Motor neuron (in vitro differentiated cells): ENCODE results near the gene LOXL1. TPM values are rescaled to one million over a fixed set of nuclear protein-coding genes. Genes with fewer than 3 reads are reported as not detected.

Experiments
- ATAC-seq, 8 experiments: fragments of 200-7000 bp; cut with Tn5 transposase; replicated peaks in 6 of 8; 2 replicates each; pipeline ENCODE4 v1.8.0; 2021; ENCODE audit warnings: mild to moderate bottlenecking in 8 of 8, moderate library complexity in 8 of 8
- H3K27ac ChIP-seq, 2 donors: fragments of 250-450 bp; sonication (Bioruptor Pico); 2 replicates each; pipeline ENCODE4 v1.9.0; 2021; ENCODE audit warnings: antibody characterized with exemption in 2 of 2, mild to moderate bottlenecking in 2 of 2, moderate library complexity in 1 of 2
- H3K4me1 ChIP-seq, 2 donors: fragments of 250-450 bp; sonication (Bioruptor Pico); replicated peaks in 1 of 2; 2 replicates each; pipeline ENCODE4 v1.6.1; 2021; ENCODE audit warnings: antibody characterized with exemption in 2 of 2, mild to moderate bottlenecking in 2 of 2, moderate library complexity in 1 of 2
- H3K4me3 ChIP-seq, 5 donors: fragments of 250-450 bp; sonication (Bioruptor Pico); 2 replicates each; pipeline ENCODE4 v1.9.0; 2021; ENCODE audit warnings: antibody characterized with exemption in 5 of 5, mild to moderate bottlenecking in 5 of 5, moderate library complexity in 4 of 5
- WGBS, 10 experiments: fragments of 450-650 bp; shearing (Covaris generic); methylation state at CpG; one replicate each; pipeline ENCODE4 v1.0.0; 2022; 5-methylcytosine and 5-hydroxymethylcytosine counted together
- in situ Hi-C, 9 experiments: fragments of 400-800 bp; cut with MboI; loops; one replicate each; pipeline ENCODE4 v1.15.0; 2021; ENCODE audit warnings: low sequenced_read_pairs in 9 of 9, low pct_unique_long_range_greater_than_20kb in 2 of 9; ENCODE audit not compliant: unreplicated experiment in 9 of 9
- total RNA-seq, 8 experiments: library from RNA; unstranded; fragments of 300-600 nt; gene quantifications; 2 replicates each; pipeline versions ENCODE4 v1.2.3 to v1.2.4, GENCODE V29; 2022

LOXL1 gene
- total RNA-seq, 8 experiments from 2014 or later: 4.9 to 35.4 (median 15.0) TPM

- WGBS, 10 experiments: 35 to 100% (median 73%) methylated on average over 1 to 9 of the region's 9 CpGs; no CpG with 5 or more reads in 1 of the 10 experiments
- Histone ChIP-seq H3K4me3 (no peak overlapping the region), H3K4me1 (peaks cover 14 to 16% of the 10 kb centered on the region in 2 donors), H3K27ac (no peak overlapping the region)
- in situ Hi-C loops: loop anchor here in 1 of 9 experiments (25.0 kb wide), 1 partner anchor 192 kb away; no protein-coding TSS in a partner anchor
- ATAC-seq: no peak
Measured at GRCh38 chr15:73904026-73904815, 22.0 kb upstream of the LOXL1 start.

- in situ Hi-C loops: loop anchor here in 1 of 9 experiments (25.0 kb wide), 1 partner anchor 193 kb away; no protein-coding TSS in a partner anchor
- Histone ChIP-seq H3K27ac (no peak overlapping the region), H3K4me1 (peaks cover 5 to 10% of the 10 kb centered on the region in 2 donors), H3K4me3 (no peak overlapping the region)
- no peak for ATAC-seq
- WGBS, 10 experiments: 70 to 100% (median 92%) methylated on average over 1 to 3 of the region's 3 CpGs; no CpG with 5 or more reads in 2 of the 10 experiments
Measured at GRCh38 chr15:73905225-73905827, 20.9 kb upstream of the LOXL1 start.

GRCh38 chr15:73906346-73907034 lies 19.8 kb upstream of the LOXL1 start:
- H3K4me3 ChIP-seq: no peak overlapping the region
- in situ Hi-C loops: loop anchor here in 1 of 9 experiments (25.0 kb wide), 1 partner anchor 194 kb away; no protein-coding TSS in a partner anchor
- H3K4me1 ChIP-seq: peaks cover 5 to 10% of the 10 kb centered on the region in 2 donors
- H3K27ac ChIP-seq: no peak overlapping the region
- 25 to 100% (median 60%) methylated on average over 1 to 4 of the region's 4 CpGs; no CpG with 5 or more reads in 3 of the 10 experiments for WGBS, 10 experiments
- ATAC-seq: no peak

GRCh38 chr15:73907035-73907408 lies 19.2 kb upstream of the LOXL1 start:
- no peak for ATAC-seq
- Histone ChIP-seq H3K4me3 (no peak overlapping the region), H3K4me1 (peaks cover 5 to 10% of the 10 kb centered on the region in 2 donors), H3K27ac (no peak overlapping the region)
- 50 to 100% (median 89%) methylated on average over 1 to 2 of the region's 2 CpGs; no CpG with 5 or more reads in 2 of the 10 experiments for WGBS, 10 experiments
- in situ Hi-C loops: loop anchor here in 1 of 9 experiments (25.0 kb wide), 1 partner anchor 195 kb away; no protein-coding TSS in a partner anchor

DNA sequence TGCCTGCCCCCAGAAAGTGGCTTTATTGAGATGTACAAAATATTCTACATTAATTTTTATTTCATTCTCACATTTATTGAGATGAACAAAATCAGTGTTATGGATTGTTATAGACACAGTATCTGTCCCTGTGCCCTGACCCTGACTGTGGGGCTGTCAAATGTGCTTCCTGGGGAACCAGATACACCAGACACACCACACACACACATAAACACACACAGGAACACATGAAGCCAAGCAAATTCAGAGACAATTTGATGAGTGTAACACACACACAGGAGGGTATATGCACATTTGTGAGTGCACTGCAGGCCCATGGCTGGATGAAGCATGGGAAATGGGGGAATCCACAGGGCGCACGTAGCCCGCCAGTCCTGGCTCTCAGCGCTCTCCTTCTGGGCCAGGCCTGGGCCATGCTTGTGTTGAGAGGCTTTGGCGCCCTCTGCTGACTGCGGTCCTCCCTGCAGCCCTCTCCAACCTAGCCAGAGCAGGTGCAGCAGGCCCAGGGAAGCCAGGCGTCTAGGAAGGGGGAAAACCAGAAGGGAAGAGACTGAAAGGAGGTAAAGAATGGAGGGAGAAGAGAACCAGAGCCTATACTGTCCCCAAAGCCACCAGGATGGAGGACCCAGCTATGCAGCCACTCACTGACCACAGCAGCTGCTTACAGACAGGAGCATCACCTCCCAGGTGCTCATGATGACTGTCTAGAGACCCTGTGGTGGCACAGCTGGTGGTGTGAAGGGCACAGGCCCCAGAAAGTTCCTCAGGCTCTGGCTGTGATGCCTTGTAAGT lies 18.0 kb upstream of the LOXL1 start:
- in situ Hi-C loops: loop anchor here in 1 of 9 experiments (25.0 kb wide), 1 partner anchor 196 kb away; no protein-coding TSS in a partner anchor
- Histone ChIP-seq H3K4me3 (no peak overlapping the region), H3K4me1 (peaks cover 0 to 2% of the 10 kb centered on the region in 2 donors), H3K27ac (no peak overlapping the region)
- ATAC-seq: peak; percentile 78 to 100 (median 99)
- 0 to 20% (median 17%) methylated on average over 1 to 4 of the region's 7 CpGs; no CpG with 5 or more reads in 5 of the 10 experiments for WGBS, 10 experiments

- no peak overlapping the region for H3K4me3 ChIP-seq
- peaks cover 0 to 2% of the 10 kb centered on the region in 2 donors for H3K4me1 ChIP-seq
- 67 to 100% (median 86%) methylated on average over 1 to 2 of the region's 2 CpGs; no CpG with 5 or more reads in 5 of the 10 experiments for WGBS, 10 experiments
- in situ Hi-C loops: loop anchor here in 1 of 9 experiments (25.0 kb wide), 1 partner anchor 196 kb away; no protein-coding TSS in a partner anchor
- no peak overlapping the region for H3K27ac ChIP-seq
- ATAC-seq: peak in 1 of 8 experiments; percentile 3
Measured at GRCh38 chr15:73908822-73909122, 17.5 kb upstream of the LOXL1 start.

DNA sequence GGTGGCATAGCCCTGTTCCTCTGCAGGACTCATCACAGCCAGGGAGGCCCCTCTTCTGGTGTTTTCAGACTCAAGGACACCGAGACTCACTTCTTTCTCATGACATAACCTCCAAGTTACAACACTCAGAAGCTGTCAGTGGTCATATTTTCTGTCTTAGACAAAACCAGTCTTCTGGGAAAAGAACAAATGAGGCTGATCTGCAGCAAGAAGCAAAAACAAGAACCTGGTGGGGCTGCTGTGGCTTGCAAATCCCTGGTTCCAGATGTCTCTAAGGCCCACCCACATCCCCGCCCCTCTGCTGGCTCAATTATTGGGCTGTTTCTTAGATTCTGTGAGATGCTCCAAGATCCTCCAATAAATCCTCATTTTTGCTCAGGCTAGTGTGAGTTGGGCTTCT lies 16.6 kb upstream of the LOXL1 start:
- Histone ChIP-seq H3K4me1 (peaks cover 0 to 2% of the 10 kb centered on the region in 2 donors), H3K27ac (no peak overlapping the region), H3K4me3 (no peak overlapping the region)
- in situ Hi-C loops: loop anchor here in 1 of 9 experiments (25.0 kb wide), 1 partner anchor 197 kb away; no protein-coding TSS in a partner anchor
- 0 to 88% (median 70%) methylated on average over 1 to 2 of the region's 2 CpGs; no CpG with 5 or more reads in 5 of the 10 experiments for WGBS, 10 experiments
- ATAC-seq: peak in 2 of 8 experiments; percentile 15 to 60

GRCh38 chr15:73910522-73911303 lies 15.5 kb upstream of the LOXL1 start:
- ATAC-seq: peak in 5 of 8 experiments; percentile 21 to 75 (median 44)
- in situ Hi-C loops: loop anchor here in 1 of 9 experiments (25.0 kb wide), 1 partner anchor 198 kb away; no protein-coding TSS in a partner anchor
- 0 to 100% (median 71%) methylated on average over 1 to 4 of the region's 7 CpGs; no CpG with 5 or more reads in 3 of the 10 experiments for WGBS, 10 experiments
- peaks cover 0 to 2% of the 10 kb centered on the region in 2 donors for H3K4me1 ChIP-seq
- no peak overlapping the region for H3K4me3 ChIP-seq
- no peak overlapping the region for H3K27ac ChIP-seq

- Histone ChIP-seq H3K4me3 (no peak overlapping the region), H3K4me1 (peaks cover 0 to 2% of the 10 kb centered on the region in 2 donors), H3K27ac (no peak overlapping the region)
- WGBS, 10 experiments: 43 to 90% (median 65%) methylated on average over 1 to 7 of the region's 7 CpGs
- in situ Hi-C loops: loop anchor here in 1 of 9 experiments (25.0 kb wide), 1 partner anchor 200 kb away; no protein-coding TSS in a partner anchor
- ATAC-seq: no peak
Measured at GRCh38 chr15:73912030-73912596, 14.1 kb upstream of the LOXL1 start.

DNA sequence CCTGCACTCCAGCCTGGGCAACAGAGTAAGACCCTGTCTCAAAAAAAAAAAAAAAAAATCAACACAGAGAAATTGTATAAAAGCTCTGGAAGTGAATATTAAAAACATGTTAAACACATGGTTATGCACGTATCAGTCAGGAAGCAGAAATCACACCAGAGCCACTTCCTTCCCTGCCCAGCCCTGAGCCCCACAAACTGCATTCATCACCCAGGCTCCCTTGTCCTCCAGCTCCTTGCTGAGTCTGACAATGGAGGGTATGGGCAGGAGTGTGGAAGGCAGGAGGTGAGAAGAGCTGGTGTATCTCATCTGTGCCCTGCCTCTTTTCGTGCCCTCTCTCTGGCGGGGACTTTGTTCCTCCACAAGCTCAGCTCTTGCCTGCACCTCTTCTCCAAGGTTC lies 12.1 kb upstream of the LOXL1 start:
- in situ Hi-C loops: loop anchor here in 1 of 9 experiments (25.0 kb wide), 1 partner anchor 202 kb away; no protein-coding TSS in a partner anchor
- ATAC-seq: no peak
- H3K27ac ChIP-seq: no peak overlapping the region
- no peak overlapping the region for H3K4me3 ChIP-seq
- 0 to 100% (median 77%) methylated on average over 1 to 3 of the region's 3 CpGs; no CpG with 5 or more reads in 3 of the 10 experiments for WGBS, 10 experiments
- no peaks in the 10 kb centered on the region for H3K4me1 ChIP-seq

DNA sequence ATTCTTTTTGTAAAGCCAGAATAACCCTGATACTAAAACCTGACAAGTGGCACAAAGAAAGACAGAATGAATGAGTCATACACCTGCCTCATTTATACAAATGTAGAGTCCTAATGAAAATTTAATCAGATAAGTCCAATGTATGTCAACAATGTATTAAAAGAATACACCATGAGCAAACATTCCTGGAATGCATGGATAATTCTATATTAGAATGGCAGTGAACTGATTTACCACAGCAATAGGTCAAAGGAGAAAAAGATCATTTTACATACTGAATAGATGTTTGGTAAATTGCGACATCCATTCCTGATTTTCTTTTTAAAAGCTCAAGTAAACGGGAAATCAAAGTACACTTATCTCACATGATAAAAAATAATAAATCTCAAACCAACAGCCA lies 11.2 kb upstream of the LOXL1 start:
- ATAC-seq: peak in 1 of 8 experiments; percentile 49
- in situ Hi-C loops: loop anchor here in 1 of 9 experiments (25.0 kb wide), 1 partner anchor 203 kb away; no protein-coding TSS in a partner anchor
- H3K4me3 ChIP-seq: no peak overlapping the region
- H3K4me1 ChIP-seq: no peaks in the 10 kb centered on the region
- 27 to 100% (median 76%) methylated on average over 2 of the region's 2 CpGs for WGBS, 10 experiments
- H3K27ac ChIP-seq: no peak overlapping the region
